GM23338 (cell line): ENCODE results near the gene NELL2. TPM values are rescaled to one million over a fixed set of nuclear protein-coding genes. Genes with fewer than 3 reads are reported as not detected.

Experiments
- ATAC-seq: fragments of 200-7000 bp; cut with Tn5 transposase; 3 replicates; pipeline ENCODE4 v1.9.1; 2020
- DNase-seq: peaks from one replicate; pipeline ENCODE4 v3.0.0-alpha.2; 2015; ENCODE audit warnings: low spot score
- H2AFZ ChIP-seq: fragments of 200-600 bp; sonication (generic); 2 replicates; pipeline ENCODE4 v1.8.0; 2016; ENCODE audit warnings: antibody characterized with exemption, mild to moderate bottlenecking, moderate library complexity
- H3F3A ChIP-seq: fragments of 200-600 bp; sonication (generic); replicated peaks from 2 replicates; pipeline ENCODE4 v1.8.0; 2017; ENCODE audit warnings: antibody characterized with exemption, mixed run types, low read depth
- H3K27ac ChIP-seq: fragments of 200-600 bp; sonication (generic); 2 replicates; pipeline ENCODE4 v1.6.1; 2016; ENCODE audit warnings: low read depth
- H3K27me3 ChIP-seq: fragments of 200-600 bp; sonication (generic); 2 replicates; pipeline ENCODE4 v1.8.0; 2016; ENCODE audit warnings: mild to moderate bottlenecking, mixed run types, moderate library complexity; ENCODE audit not compliant: insufficient read depth
- H3K36me3 ChIP-seq: fragments of 200-600 bp; sonication (generic); 2 replicates; pipeline ENCODE4 v1.8.0; 2016; ENCODE audit warnings: mild to moderate bottlenecking; ENCODE audit not compliant: insufficient read depth
- H3K4me1 ChIP-seq: fragments of 200-600 bp; sonication (generic); 2 replicates; pipeline ENCODE4 v1.8.0; 2016; ENCODE audit warnings: mild to moderate bottlenecking, moderate library complexity; ENCODE audit not compliant: insufficient read depth
- H3K4me2 ChIP-seq: fragments of 200-600 bp; sonication (generic); 2 replicates; pipeline ENCODE4 v1.7.1; 2017; ENCODE audit warnings: mixed run types
- H3K4me3 ChIP-seq: fragments of 200-600 bp; sonication (generic); 2 replicates; pipeline ENCODE4 v1.6.1; 2016; ENCODE audit warnings: mixed run types
- H3K79me2 ChIP-seq: fragments of 200-600 bp; sonication (generic); replicated peaks from 2 replicates; pipeline ENCODE4 v1.8.0; 2017; ENCODE audit warnings: mild to moderate bottlenecking; ENCODE audit not compliant: insufficient read depth
- H3K9me2 ChIP-seq: fragments of 200-600 bp; sonication (generic); 2 replicates; pipeline ENCODE4 v1.8.0; 2017; ENCODE audit not compliant: insufficient read depth
- H4K20me1 ChIP-seq: fragments of 200-600 bp; sonication (generic); replicated peaks from 2 replicates; pipeline ENCODE4 v1.8.0; 2017; ENCODE audit warnings: mild to moderate bottlenecking; ENCODE audit not compliant: insufficient read depth
- H3K27ac Mint-ChIP-seq: 2 replicates; pipeline ENCODE4 v1.8.0; 2020; ENCODE audit warnings: inconsistent platforms, mild to moderate bottlenecking, moderate library complexity, mixed read lengths
- H3K27me3 Mint-ChIP-seq: 3 replicates; pipeline ENCODE4 v1.8.0; 2022; ENCODE audit warnings: low read depth, mild to moderate bottlenecking, moderate library complexity, mixed read lengths, inconsistent platforms; ENCODE audit not compliant: insufficient read depth, poor library complexity
- H3K36me3 Mint-ChIP-seq: 3 replicates; pipeline ENCODE4 v1.8.0; 2021; ENCODE audit warnings: low read depth, mild to moderate bottlenecking, inconsistent platforms, moderate library complexity, mixed read lengths
- H3K4me1 Mint-ChIP-seq: 3 replicates; pipeline ENCODE4 v1.8.0; 2020; ENCODE audit warnings: mild to moderate bottlenecking, inconsistent platforms, mixed read lengths
- H3K4me3 Mint-ChIP-seq: 3 replicates; pipeline ENCODE4 v1.8.0; 2021; ENCODE audit warnings: moderate library complexity, mild to moderate bottlenecking, inconsistent platforms, mixed read lengths
- H3K9me3 Mint-ChIP-seq: 3 replicates; pipeline ENCODE4 v1.8.0; 2020; ENCODE audit warnings: moderate library complexity, mild to moderate bottlenecking, inconsistent platforms, mixed read lengths
- CREB1 ChIP-seq: fragments of 250-450 bp; sonication (Bioruptor Pico); IDR thresholded peaks from 2 replicates; pipeline ENCODE4 v1.5.0; 2020; ENCODE audit warnings: low read depth, mild to moderate bottlenecking, moderate library complexity
- CTCF ChIP-seq, 2 experiments: fragments of 200-600 bp in 1 of 2; sonication (generic) in 1 of 2; conservative IDR thresholded peaks; 2 replicates each; pipeline versions ENCODE4 v1.5.1 to v1.6.1; 2016 to 2017; ENCODE audit warnings: antibody characterized with exemption in 2 of 2, low read depth in 2 of 2, mild to moderate bottlenecking in 2 of 2, moderate library complexity in 1 of 2
- ETS1 ChIP-seq: IDR thresholded peaks from 2 replicates; pipeline ENCODE4 v1.6.1; 2016; ENCODE audit warnings: antibody characterized with exemption
- EZH2 ChIP-seq: fragments of 200-600 bp; sonication (generic); IDR thresholded peaks from one replicate; pipeline ENCODE4 v1.8.0; 2017; ENCODE audit warnings: antibody characterized with exemption, mild to moderate bottlenecking, low read depth; ENCODE audit not compliant: unreplicated experiment
- EZH2phosphoT487 ChIP-seq: fragments of 200-600 bp; sonication (generic); IDR thresholded peaks from one replicate; pipeline ENCODE4 v1.8.1; 2018; ENCODE audit warnings: antibody characterized with exemption; ENCODE audit not compliant: unreplicated experiment
- JUNB ChIP-seq: IDR thresholded peaks from one replicate; pipeline ENCODE4 v1.6.1; 2016; ENCODE audit warnings: antibody characterized with exemption; ENCODE audit not compliant: unreplicated experiment
- polyA plus RNA-seq: library from polyadenylated mRNA; unstranded; fragments of >200 nt; fragmentation: Nextera tagmentation; extraction: Ambion mirVana; gene quantifications from 2 replicates; pipeline ENCODE4 v1.2.1, GENCODE V29; 2016
- small RNA-seq: library from RNA; depleted of rRNA; stranded (forward); fragments of <200 nt; gene quantifications from one replicate; pipeline ENCODE3, GENCODE V24; 2014; ENCODE audit warnings: low replicate concordance
- total RNA-seq: library from RNA; depleted of rRNA; stranded (reverse); fragments of >200 nt; shearing (Covaris generic); gene quantifications from 2 replicates; pipeline ENCODE4 v1.2.3, GENCODE V29; 2014; rRNA removed

Gene NELL2
- total and polyA plus RNA-seq, 2 experiments from 2014 or later, result 25.1 to 99.5 TPM

GRCh38 chr12:44459569-44459968, 416.5 kb downstream of the NELL2 start:
- H3K36me3 ChIP-seq, result no peaks in the 10 kb centered on the region
- DNase-seq, result no peak
- no peaks in the 10 kb centered on the region for H3K27me3 ChIP-seq
- H3K4me3 Mint-ChIP-seq, result no peak overlapping the region
- H3K4me2 ChIP-seq, result no peak overlapping the region
- no peak overlapping the region for H3K4me3 ChIP-seq
- no peaks in the 10 kb centered on the region for H4K20me1 ChIP-seq
- no peaks in the 10 kb centered on the region for H3K79me2 ChIP-seq
- TF ChIP-seq EZH2phosphoT487 (no peak), ETS1 (no peak), EZH2 (no peak), JUNB (no peak), CREB1 (CRISPR knock-in tag) (no peak), CTCF (conservative IDR thresholded peaks at IDR 0.05; ENCODE audit: low read depth in 2 of 2) (no peak)
- peak overlapping the region; percentile 4; the same call in 1 of the 2 replicates for H2AFZ ChIP-seq
- H3K4me1 Mint-ChIP-seq, result peaks cover 12% of the 10 kb centered on the region
- no peak for ATAC-seq
- H3K27ac Mint-ChIP-seq, result no peak overlapping the region
- H3K4me1 ChIP-seq, result peaks cover 8% of the 10 kb centered on the region
- H3K9me3 Mint-ChIP-seq, result no peaks in the 10 kb centered on the region
- no peak overlapping the region for H3K27ac ChIP-seq
- H3K9me2 ChIP-seq, result no peaks in the 10 kb centered on the region
- no peaks in the 10 kb centered on the region for H3K36me3 Mint-ChIP-seq
- no peaks in the 10 kb centered on the region for H3F3A ChIP-seq
- H3K27me3 Mint-ChIP-seq, result no peaks in the 10 kb centered on the region

Small RNA genes lying within 50 kb of the gene (small RNA-seq; reads per million reads assigned to genes)
- not detected for gene RF00019

Other genes with a start within 250 kb of the NELL2 start
- 0.07 TPM in 1 of 2 replicates, not detected in the other for gene DBX2, start 174.8 kb upstream of the NELL2 start, total RNA-seq
- gene DBX2, start 174.8 kb upstream of the NELL2 start, polyA plus RNA-seq, result 0.18 and 0.19 TPM in 2 replicates